Measurements from ENCODE around the gene RCC1.

DNA sequence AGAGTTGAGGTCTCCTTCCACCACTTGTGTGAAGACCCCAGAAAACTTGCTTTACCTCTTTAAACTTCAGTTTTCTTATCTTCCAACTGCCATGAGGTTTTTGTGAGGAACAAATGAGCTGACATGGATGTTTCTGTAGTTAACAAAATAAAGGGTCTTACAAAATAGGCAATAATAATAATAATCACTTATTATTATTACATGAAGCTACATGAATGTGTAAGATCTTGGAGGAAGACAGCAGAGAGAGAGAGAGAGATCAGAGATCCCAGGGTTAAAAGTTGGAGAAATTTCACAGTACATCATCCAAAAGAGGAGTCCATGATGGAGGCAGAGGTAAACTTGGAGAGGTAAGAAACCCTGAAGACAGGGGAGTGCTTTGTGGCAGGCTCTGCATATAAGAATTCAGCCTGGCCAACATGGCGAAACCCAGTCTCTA is 10.7 kb downstream of the RCC1 start:
- no peak for TF ChIP-seq POLR2A (IDR thresholded peaks at IDR 0.05)
- TF ChIP-seq, protein P1, sequence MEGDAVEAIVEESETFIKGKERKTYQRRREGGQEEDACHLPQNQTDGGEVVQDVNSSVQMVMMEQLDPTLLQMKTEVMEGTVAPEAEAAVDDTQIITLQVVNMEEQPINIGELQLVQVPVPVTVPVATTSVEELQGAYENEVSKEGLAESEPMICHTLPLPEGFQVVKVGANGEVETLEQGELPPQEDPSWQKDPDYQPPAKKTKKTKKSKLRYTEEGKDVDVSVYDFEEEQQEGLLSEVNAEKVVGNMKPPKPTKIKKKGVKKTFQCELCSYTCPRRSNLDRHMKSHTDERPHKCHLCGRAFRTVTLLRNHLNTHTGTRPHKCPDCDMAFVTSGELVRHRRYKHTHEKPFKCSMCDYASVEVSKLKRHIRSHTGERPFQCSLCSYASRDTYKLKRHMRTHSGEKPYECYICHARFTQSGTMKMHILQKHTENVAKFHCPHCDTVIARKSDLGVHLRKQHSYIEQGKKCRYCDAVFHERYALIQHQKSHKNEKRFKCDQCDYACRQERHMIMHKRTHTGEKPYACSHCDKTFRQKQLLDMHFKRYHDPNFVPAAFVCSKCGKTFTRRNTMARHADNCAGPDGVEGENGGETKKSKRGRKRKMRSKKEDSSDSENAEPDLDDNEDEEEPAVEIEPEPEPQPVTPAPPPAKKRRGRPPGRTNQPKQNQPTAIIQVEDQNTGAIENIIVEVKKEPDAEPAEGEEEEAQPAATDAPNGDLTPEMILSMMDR (IDR thresholded peaks at IDR 0.05) = no peak
